Caco-2 (cell line): ENCODE data around the gene NINJ2. TPM values are rescaled to one million over a fixed set of nuclear protein-coding genes. Genes with fewer than 3 reads are reported as not detected.

ENCODE experiments used
- BruUV-seq: library from RNA; stranded (reverse); fragments of 400-500 nt; replicated peaks from 2 replicates; lab custom pipeline; 2021; lab: Mats Ljungman, UMichigan
- CTCF ChIA-PET: fragments of 300-600 bp; sonication (Branson Sonifier 250); formaldehyde crosslinking; loops from one replicate; lab custom pipeline; 2022; ENCODE audit warnings: antibody characterized with exemption; lab: Charles Lee
- POLR2A ChIA-PET: fragments of 300-600 bp; sonication (Branson Sonifier 250); formaldehyde crosslinking; loops from one replicate; lab custom pipeline; 2022; ENCODE audit warnings: antibody characterized with exemption; lab: Charles Lee
- DNase-seq, 2 experiments: peaks; one replicate each; pipeline versions ENCODE4 v3.0.0 to v3.0.0-alpha.2; 2020 to 2022
- H3K27me3 ChIP-seq: replicated peaks from 2 replicates; pipeline ENCODE4 v1.6.0; 2011; ENCODE audit warnings: low read length; ENCODE audit not compliant: control insufficient read depth, insufficient read depth
- H3K36me3 ChIP-seq: 2 replicates; pipeline ENCODE4 v1.5.1; 2011; ENCODE audit warnings: low read length; ENCODE audit not compliant: control insufficient read depth, insufficient read depth
- H3K4me1 ChIP-seq: fragments of 250-450 bp; sonication (Bioruptor Pico); 2 replicates; pipeline ENCODE4 v1.5.1; 2020; ENCODE audit warnings: mild to moderate bottlenecking
- H3K4me3 ChIP-seq: 2 replicates; pipeline ENCODE4 v1.5.1; 2011; ENCODE audit warnings: low read depth, mild to moderate bottlenecking, control low read depth, low read length
- H3K9me3 ChIP-seq: fragments of 250-450 bp; sonication (Bioruptor Pico); 2 replicates; pipeline ENCODE4 v1.5.1; 2020; ENCODE audit warnings: mild to moderate bottlenecking, moderate library complexity
- H3K27ac Mint-ChIP-seq: one replicate; pipeline ENCODE4 v1.8.0; 2022; ENCODE audit warnings: mixed read lengths; ENCODE audit not compliant: unreplicated experiment
- H3K27me3 Mint-ChIP-seq: one replicate; pipeline ENCODE4 v1.8.0; 2022; ENCODE audit warnings: mixed read lengths; ENCODE audit not compliant: insufficient read depth, unreplicated experiment
- H3K36me3 Mint-ChIP-seq: one replicate; pipeline ENCODE4 v1.8.0; 2022; ENCODE audit warnings: mild to moderate bottlenecking, mixed read lengths; ENCODE audit not compliant: insufficient read depth, unreplicated experiment
- H3K4me1 Mint-ChIP-seq: one replicate; pipeline ENCODE4 v1.8.0; 2022; ENCODE audit warnings: low read depth, mixed read lengths; ENCODE audit not compliant: unreplicated experiment
- H3K4me3 Mint-ChIP-seq: one replicate; pipeline ENCODE4 v1.8.0; 2022; ENCODE audit warnings: mild to moderate bottlenecking, moderate library complexity, mixed read lengths; ENCODE audit not compliant: unreplicated experiment
- H3K9me3 Mint-ChIP-seq: one replicate; pipeline ENCODE4 v1.8.0; 2022; ENCODE audit warnings: mixed read lengths; ENCODE audit not compliant: unreplicated experiment
- CTCF ChIP-seq, 2 experiments: fragments of 200-600 bp in 1 of 2; IDR thresholded peaks; 1 replicate in 1 of 2; 2 replicates in 1 of 2; pipeline versions ENCODE4 v1.5.1 to v1.8.0; 2011 to 2022; ENCODE audit warnings: antibody characterized with exemption in 1 of 2, control low read depth in 1 of 2, inconsistent platforms in 1 of 2, low read depth in 1 of 2, low read length in 1 of 2, mild to moderate bottlenecking in 1 of 2, moderate library complexity in 1 of 2; ENCODE audit not compliant: insufficient read depth in 1 of 2, severe bottlenecking in 1 of 2, unreplicated experiment in 1 of 2
- intact Hi-C: fragments of 100-400 bp; cut with micrococcal nuclease; formaldehyde crosslinking; loops from one replicate; pipeline ENCODE4 v1.10.0; 2022; ENCODE audit not compliant: unreplicated experiment
- total RNA-seq: library from RNA; stranded (reverse); gene quantifications from 2 replicates; pipeline ENCODE4 v1.2.3, GENCODE V29; 2022

Gene NINJ2
- total RNA-seq, 1 experiment from 2014 or later = 7.0 TPM

GRCh38 chr12:612886-613285 lies 50.4 kb downstream of the NINJ2 start:
- H3K4me3 ChIP-seq = no peak overlapping the region
- BruUV-seq = no TSS peak
- H3K27me3 Mint-ChIP-seq = no peaks in the 10 kb centered on the region
- H3K4me3 Mint-ChIP-seq = no peak overlapping the region
- no peak for TF ChIP-seq CTCF (IDR thresholded peaks at IDR 0.05; ENCODE audit: insufficient read depth in 1 of 2, low read depth in 1 of 2, low read length in 1 of 2, severe bottlenecking in 1 of 2, unreplicated experiment in 1 of 2)
- peaks cover 6% of the 10 kb centered on the region for H3K36me3 Mint-ChIP-seq
- no peaks in the 10 kb centered on the region for H3K9me3 ChIP-seq
- peak in 1 of 2 experiments; percentile 19 for DNase-seq
- POLR2A ChIA-PET = interaction anchor here (0.6 kb wide), 1 partner anchor 83 kb away, joined by 3 read pairs; no protein-coding TSS in a partner anchor
- no peaks in the 10 kb centered on the region for H3K36me3 ChIP-seq
- intact Hi-C loops = no loop called here
- CTCF ChIA-PET = interaction anchor here (3.0 kb wide), 1 partner anchor 139 kb away, joined by 46 read pairs; the partner anchor contains the start of gene WNK1
- no peaks in the 10 kb centered on the region for H3K27me3 ChIP-seq
- peaks cover 10% of the 10 kb centered on the region; the same call in 1 of the 2 replicates for H3K4me1 ChIP-seq
- peaks cover 6% of the 10 kb centered on the region for H3K4me1 Mint-ChIP-seq
- H3K9me3 Mint-ChIP-seq = no peaks in the 10 kb centered on the region
- no peak overlapping the region for H3K27ac Mint-ChIP-seq

- POLR2A ChIA-PET = interaction anchor here (0.6 kb wide), 2 partner anchors 38 to 83 kb away, joined by 3 read pairs; no protein-coding TSS in a partner anchor
Observed at GRCh38 chr12:612293-612692, 51.0 kb downstream of the NINJ2 start.

GRCh38 chr12:611721-612120 lies 51.5 kb downstream of the NINJ2 start:
- DNase-seq = peak in 1 of 2 experiments; percentile 14
- Histone ChIP-seq H3K4me1 (0 out of 2 replicates have a peak, but pooled peaks cover 11% of the 10 kb centered on the region), H3K4me3 (no peak overlapping the region), H3K9me3 (no peaks in the 10 kb centered on the region), H3K27me3 (no peaks in the 10 kb centered on the region), H3K36me3 (no peaks in the 10 kb centered on the region)
- POLR2A ChIA-PET = interaction anchor here (0.5 to 0.7 kb wide), 3 partner anchors 11 to 172 kb away, joined by 3 to 4 read pairs (median 3); no protein-coding TSS in a partner anchor
- Mint-ChIP-seq H3K27me3 (no peaks in the 10 kb centered on the region), H3K36me3 (peaks cover 6% of the 10 kb centered on the region), H3K4me1 (no peaks in the 10 kb centered on the region), H3K27ac (no peak overlapping the region), H3K4me3 (no peak overlapping the region), H3K9me3 (no peaks in the 10 kb centered on the region)
- intact Hi-C loops = no loop called here
- CTCF ChIA-PET = no interaction called here
- BruUV-seq = no TSS peak
- no peak for TF ChIP-seq CTCF (IDR thresholded peaks at IDR 0.05; ENCODE audit: insufficient read depth in 1 of 2, low read depth in 1 of 2, low read length in 1 of 2, severe bottlenecking in 1 of 2, unreplicated experiment in 1 of 2)

More at GRCh38 chr12:612293-612692, 51.0 kb downstream of the NINJ2 start:
- Mint-ChIP-seq H3K9me3 (no peaks in the 10 kb centered on the region), H3K27me3 (no peaks in the 10 kb centered on the region), H3K36me3 (peaks cover 6% of the 10 kb centered on the region), H3K27ac (no peak overlapping the region), H3K4me3 (no peak overlapping the region), H3K4me1 (peaks cover 1% of the 10 kb centered on the region)
- Histone ChIP-seq H3K27me3 (no peaks in the 10 kb centered on the region), H3K36me3 (no peaks in the 10 kb centered on the region), H3K4me1 (peaks cover 10% of the 10 kb centered on the region; the same call in 1 of the 2 replicates), H3K9me3 (no peaks in the 10 kb centered on the region), H3K4me3 (no peak overlapping the region)
- CTCF ChIA-PET = no interaction called here
- intact Hi-C loops = no loop called here
- BruUV-seq = no TSS peak
- TF ChIP-seq CTCF (IDR thresholded peaks at IDR 0.05; ENCODE audit: insufficient read depth in 1 of 2, low read depth in 1 of 2, low read length in 1 of 2, severe bottlenecking in 1 of 2, unreplicated experiment in 1 of 2) = no peak
- peak in 1 of 2 experiments; percentile 17 for DNase-seq
